GM19025 (cell line): ENCODE results near the gene FBXO9.
"Not testable (repeated sequence)": the region's sequence is repeated elsewhere in the genome, so short reads cannot be mapped to it uniquely, and the experiment has no call there.

Experiments used
- ATAC-seq: cut with Tn5 transposase; IDR thresholded peaks from one replicate; pipeline ENCODE4 v1.9.1; 2021; ENCODE audit warnings: mild to moderate bottlenecking, low read depth, moderate library complexity; ENCODE audit not compliant: unreplicated experiment

The FBXO9 gene

GRCh38 chr6:53045891-53046673 lies 19.1 kb upstream of the FBXO9 start:
- ATAC-seq: no peak

GRCh38 chr6:53048431-53049195 lies 16.6 kb upstream of the FBXO9 start:
- peak; percentile 83 for ATAC-seq

GRCh38 chr6:53049415-53049814 lies 15.8 kb upstream of the FBXO9 start:
- no peak for ATAC-seq

- ATAC-seq: not testable (repeated sequence)
These were observed 13.1 kb upstream of the FBXO9 start for GRCh38 chr6:53052152-53052551.

- no peak for ATAC-seq
These were observed 10.7 kb upstream of the FBXO9 start for GRCh38 chr6:53054532-53054931.

- no peak for ATAC-seq
These were observed 9.3 kb upstream of the FBXO9 start for GRCh38 chr6:53055873-53056272.

- no peak for ATAC-seq
These were observed 8.9 kb upstream of the FBXO9 start for GRCh38 chr6:53056273-53056672.

GRCh38 chr6:53058388-53059195 lies 6.6 kb upstream of the FBXO9 start:
- no peak for ATAC-seq

- no peak for ATAC-seq
These were observed 5.3 kb upstream of the FBXO9 start for GRCh38 chr6:53059648-53060589.

GRCh38 chr6:53062169-53062539 lies 3.0 kb upstream of the FBXO9 start:
- ATAC-seq: no peak

- ATAC-seq: not testable (repeated sequence)
These were observed 949 bp upstream of the FBXO9 start for GRCh38 chr6:53064255-53064654.

- ATAC-seq: peak; percentile 60
These were observed 408 bp upstream of the FBXO9 start for GRCh38 chr6:53064726-53065265.

- no peak for ATAC-seq
These were observed 843 bp downstream of the FBXO9 start for GRCh38 chr6:53066077-53066417.

GRCh38 chr6:53066874-53067706 lies 1.9 kb downstream of the FBXO9 start:
- no peak for ATAC-seq

GRCh38 chr6:53067849-53068361 lies 2.7 kb downstream of the FBXO9 start:
- ATAC-seq: no peak

GRCh38 chr6:53069427-53069826 lies 4.2 kb downstream of the FBXO9 start:
- no peak for ATAC-seq

- peak; percentile 72 for ATAC-seq
These were observed 5.6 kb downstream of the FBXO9 start for GRCh38 chr6:53070806-53071205.

GRCh38 chr6:53074347-53074746 lies 9.1 kb downstream of the FBXO9 start:
- no peak for ATAC-seq

GRCh38 chr6:53080813-53081212 lies 15.6 kb downstream of the FBXO9 start:
- no peak for ATAC-seq
